HG02763 (cell line): Measurements from ENCODE around the gene DTX3.
"Not testable (repeated sequence)": the region's sequence is repeated elsewhere in the genome, so short reads cannot be mapped to it uniquely, and the experiment has no call there.

Source experiments
- ATAC-seq: cut with Tn5 transposase; IDR thresholded peaks from one replicate; pipeline ENCODE4 v1.9.1; 2021; ENCODE audit warnings: mild to moderate bottlenecking, moderate library complexity; ENCODE audit not compliant: unreplicated experiment

Gene DTX3

DNA sequence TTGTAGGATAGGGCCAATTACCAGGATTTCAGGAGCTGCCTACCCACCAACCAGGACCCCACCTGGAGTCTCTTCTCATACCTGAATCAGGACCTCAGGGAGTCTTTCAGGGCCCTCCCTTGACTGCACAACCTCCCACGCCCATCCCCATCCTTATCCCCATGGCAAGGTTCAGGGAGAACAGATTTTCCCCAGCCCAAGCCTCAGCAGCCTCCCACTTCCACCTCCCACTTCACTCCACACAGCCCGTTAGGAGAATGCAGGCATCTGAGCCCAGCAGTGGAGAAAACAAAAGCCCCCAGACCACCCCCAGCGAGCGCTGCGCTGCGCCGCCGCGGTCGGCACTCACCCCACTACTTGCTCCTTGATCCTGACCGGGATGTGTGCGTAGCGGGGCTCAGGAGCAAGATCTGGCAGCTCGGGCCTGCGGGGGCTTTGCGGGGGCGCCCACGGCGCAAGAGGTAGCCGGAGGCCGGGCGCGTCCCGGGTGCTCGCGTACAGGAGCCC lies 27.0 kb downstream of the DTX3 start:
- no peak for ATAC-seq

DNA sequence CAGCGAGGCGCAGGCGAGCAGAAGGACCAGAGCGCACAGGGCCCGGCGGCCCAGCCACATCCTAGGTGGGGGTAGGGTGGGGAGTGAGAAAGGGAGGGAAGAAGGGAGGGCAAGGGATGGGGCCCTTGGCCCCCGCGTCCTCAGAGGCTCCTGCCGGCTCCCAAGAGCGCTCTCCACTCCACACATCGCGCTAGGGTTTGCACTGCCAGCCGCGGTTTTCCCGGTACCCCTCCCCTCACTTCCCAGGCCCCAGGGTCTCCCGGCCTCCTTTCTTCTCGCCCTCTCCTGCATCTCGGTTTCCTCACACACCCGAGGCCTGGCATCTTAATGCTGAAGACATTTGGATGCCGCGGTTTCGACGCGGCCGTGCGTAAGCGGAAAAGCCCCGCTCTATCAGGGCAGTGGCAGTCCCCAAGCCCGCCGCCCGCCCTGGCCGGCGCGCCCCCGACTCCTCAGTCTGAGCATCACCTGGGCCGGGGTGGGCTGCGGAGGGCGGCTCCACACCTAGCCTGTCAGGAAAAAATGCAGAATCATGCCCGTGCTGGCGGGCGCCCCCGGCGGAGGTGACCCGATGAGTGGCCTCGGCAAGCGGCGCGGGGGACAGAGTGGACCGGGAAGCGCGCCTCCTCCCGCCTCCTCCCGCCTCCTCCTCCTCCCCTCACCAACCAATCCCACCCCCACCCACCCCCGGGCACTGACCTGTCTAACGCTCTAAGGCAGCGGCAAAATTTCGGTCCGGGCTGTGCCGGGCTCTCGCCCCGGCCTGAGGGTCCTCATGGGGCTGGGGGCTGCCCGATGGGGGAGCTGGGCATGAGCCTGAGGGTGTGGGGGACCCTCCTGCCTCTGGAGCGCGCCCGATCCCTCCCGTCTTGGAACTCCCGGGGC lies 27.7 kb downstream of the DTX3 start:
- ATAC-seq = no peak

DNA sequence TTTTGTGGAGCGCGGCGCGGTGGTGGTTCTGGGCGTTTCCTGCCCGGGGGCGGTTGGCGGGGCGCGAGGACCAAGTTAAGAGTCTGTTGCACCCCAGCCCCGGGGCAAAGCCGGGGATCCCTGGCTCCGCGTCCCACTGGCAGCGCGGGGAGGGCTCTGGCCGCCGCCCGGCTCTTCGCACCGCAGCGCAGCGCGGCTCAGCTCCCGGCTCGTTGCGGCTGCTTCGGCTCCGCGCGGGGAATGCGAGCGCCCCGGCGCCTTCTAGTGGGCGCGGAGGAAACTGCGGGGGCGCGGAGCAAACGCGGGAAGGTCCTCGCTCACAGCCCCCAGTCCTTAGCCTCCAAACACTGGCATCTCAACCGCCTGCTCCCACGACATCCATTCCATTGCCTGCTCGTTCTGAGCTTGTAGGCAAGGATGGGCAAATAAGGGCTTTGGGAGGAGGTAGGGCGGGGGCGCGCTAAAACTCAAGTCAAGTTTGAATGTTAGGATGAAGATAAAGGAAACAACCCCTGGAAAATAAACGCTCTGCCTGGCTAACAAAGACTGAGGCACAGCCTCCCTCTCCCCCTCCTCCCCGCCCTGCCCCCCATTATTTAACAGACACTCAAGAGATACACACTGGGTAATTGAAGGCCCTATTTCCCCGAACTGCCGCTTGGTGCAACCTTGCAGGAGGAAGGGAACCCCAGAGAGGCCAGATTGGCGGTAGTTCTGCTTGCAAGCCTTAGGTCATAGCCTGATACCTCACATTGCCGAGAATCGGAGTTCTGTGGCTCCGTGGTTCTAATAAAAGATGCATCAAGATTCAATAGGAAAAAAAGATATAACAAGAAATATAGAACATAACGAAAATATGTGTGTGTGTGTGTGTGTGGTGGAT lies 28.6 kb downstream of the DTX3 start, which contains the start of gene B4GALNT1:
B4GALNT1 (minus strand) TSS at position 244 of the 883 bp plus-strand sequence. CDS start 1,069 bp downstream, outside the sequence.
- ATAC-seq = peak; percentile 72

DNA sequence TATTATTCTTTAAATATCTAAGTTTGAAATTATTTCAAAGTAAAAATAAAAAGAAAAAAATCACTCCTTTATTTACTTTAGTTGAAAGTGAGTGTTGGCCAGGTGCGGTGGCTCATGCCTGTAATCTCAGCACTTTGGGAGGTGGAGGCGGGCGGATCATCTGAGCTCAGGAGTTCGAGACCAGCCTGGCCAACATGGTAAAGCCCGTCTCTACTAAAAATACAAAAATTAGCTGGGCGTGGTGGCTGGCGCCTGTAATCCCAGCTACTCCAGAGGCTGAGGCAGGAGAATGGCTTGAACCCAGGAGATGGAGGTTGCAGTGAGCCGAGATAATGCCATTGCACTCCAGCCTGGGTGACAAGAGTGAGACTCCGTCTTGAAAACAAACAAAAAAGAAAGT lies 32.1 kb downstream of the DTX3 start:
- ATAC-seq = not testable (repeated sequence)

DNA sequence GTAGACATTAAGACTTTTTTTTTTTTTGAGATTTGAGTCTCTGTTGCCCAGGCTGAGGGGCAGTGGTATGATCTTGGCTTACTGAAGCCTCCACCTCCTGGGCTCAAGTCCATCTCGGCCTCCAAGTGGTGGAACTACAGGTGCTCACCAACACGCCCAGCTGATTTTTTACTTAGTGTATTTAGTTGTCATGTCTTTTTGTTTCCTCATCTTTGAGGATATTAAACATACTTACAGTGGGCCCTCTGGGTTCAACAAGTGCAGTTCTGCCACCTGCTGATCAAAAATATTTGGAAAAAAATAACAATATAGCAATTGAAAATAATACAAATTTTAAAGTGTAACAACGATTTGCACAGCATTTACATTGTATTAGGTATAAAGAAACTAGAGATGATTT lies 32.7 kb downstream of the DTX3 start:
- no peak for ATAC-seq

DNA sequence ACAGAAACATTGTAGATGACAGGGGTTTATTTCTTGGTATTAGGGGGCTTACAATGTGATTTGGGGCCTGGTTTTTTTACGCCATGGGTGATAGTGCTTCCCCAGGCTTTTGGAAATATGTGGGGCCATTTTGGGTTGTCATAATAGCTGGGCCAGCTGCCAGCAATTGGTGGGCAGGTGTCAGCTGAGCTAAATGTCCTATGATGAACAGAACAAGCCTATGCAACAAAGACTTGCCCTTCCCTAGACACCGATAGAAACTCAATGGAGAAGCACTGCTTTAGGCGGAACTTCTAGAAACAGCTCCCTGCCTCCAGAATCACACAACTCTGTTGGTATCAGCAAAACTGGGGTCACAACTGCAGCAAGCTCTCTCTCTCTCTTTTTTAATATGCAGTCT lies 33.5 kb downstream of the DTX3 start:
- no peak for ATAC-seq

DNA sequence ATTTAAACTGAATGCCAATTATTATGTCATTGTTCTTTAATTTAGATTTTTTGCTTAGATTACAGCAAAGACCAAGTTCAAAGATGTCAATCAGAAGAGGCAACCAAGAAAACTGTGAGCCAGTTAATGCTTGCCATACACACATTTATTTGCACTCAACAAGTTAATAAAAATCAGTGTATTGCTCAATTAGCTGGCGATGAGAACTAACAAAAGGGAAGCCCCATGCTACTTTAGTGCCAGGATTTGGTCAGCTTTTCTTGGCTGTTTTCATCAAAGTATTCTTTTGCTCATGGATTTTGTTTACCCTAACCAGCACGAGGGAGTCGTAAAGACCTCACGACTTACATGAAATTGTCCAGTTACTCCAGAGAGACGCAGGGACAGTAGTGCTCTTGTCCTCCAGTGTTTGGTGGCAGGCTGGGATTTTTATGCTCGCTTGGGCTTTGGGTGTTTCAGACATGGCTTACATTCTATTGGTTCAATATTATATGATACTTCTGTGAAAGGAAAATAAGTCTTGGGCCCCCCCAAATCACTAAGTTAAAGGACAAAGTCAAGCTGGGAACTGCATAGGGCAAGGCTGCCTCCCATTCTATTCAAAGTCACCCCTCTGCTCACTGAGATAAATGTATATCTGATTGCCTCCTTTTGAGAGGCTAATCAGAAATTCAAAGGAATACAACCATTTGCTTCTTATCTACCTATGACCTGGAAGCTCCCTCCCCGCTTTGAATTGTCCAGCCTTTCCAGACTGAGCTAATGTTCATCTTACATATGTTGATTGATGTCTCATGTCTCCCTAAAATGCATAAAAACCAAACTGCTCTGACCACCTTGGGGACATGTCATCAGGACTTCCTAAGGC lies 35.8 kb downstream of the DTX3 start:
- no peak for ATAC-seq

DNA sequence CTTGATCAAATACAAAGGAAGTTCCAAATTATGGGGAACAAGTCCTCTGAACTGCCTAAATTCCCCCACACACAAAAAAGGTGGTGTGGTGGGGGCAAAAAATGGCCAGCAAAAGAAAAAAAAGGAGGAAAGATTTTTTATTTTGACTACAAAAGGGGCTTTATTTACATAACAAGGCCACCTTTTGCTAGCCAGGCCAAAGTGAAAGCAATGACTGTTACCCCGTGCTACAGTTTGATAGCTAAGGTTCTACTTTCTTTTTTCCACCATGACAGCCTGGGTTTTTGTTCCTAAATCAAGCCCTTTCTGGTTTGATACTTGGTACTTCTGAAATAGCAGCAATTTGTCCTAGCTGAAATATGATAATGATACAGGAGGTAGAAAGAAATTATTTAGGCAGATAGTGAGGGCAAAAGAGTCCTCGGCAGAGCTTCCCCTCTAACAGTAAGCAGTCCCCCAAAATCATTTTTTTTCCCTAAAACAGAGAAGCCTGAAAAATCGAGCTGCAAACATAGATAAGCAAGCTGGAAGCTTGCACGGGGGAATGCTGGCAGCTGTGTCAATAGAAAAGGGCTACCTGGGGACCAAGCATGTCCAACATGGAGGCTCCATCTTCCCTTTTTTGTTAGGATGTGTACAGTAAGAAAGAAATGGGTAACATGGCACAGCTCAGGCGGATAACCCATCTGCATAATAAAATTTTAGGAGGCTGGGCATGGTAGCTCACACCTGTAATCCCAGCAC lies 37.2 kb downstream of the DTX3 start:
- ATAC-seq = no peak

DNA sequence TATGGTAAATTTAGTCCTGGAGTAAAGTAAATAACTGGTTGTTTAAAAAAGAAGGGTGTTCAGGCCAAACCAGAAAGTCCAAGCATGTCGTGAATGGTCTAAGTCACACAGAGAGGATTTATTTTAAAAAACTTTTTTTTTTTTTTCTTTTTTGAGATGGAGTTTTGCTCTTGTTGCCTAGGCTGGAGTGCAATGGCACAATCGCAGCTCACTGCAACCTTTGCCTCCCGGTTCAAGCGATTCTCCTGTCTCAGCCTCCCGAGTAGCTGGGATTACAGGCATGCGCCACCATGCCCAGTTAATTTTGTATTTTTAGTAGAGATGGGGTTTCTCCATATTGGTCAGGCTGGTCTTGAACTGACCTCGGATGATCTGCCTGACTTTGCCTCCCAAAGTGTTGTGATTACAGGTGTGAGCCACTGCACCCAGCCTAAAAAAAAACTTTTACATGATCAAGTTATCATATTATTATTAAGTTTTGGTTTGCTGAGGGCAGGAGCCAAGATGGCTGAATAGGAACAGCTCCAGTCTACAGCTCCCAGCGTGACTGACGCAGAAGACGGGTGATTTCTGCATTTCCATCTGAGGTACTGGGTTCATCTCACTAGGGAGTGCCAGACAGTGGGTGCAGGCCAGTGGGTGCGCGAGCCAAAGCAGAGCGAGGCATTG lies 41.5 kb downstream of the DTX3 start:
- not testable (repeated sequence) for ATAC-seq

DNA sequence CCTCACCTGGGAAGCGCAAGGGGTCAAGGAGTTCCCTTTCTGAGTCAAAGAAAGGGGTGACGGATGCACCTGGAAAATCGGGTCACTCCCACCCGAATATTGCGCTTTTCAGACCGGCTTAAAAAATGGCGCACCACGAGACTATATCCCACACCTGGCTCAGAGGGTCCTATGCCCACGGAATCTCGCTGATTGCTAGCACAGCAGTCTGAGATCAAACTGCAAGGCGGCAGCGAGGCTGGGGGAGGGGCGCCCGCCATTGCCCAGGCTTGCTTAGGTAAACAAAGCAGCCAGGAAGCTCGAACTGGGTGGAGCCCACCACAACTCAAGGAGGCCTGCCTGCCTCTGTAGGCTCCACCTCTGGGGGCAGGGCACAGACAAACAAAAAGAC lies 42.0 kb downstream of the DTX3 start:
- ATAC-seq = not testable (repeated sequence)

DNA sequence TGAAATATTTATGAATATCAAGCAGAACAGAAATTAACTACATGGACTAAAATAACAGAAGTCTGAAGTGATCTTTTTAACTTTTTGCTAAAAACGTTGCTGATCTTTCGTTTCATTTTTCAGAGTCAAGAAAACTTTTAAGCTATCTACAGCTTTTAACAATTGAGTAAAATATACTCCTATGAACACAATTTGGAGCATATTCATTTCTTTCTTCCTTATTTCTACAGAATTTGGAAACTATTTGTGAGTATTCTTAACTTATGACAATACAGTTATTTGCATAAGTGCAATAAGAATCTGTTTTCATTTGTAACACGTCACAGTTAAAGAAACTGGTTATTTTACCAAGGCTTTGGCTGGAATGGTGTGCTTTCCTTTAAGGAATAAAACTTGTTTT lies 49.4 kb downstream of the DTX3 start:
- ATAC-seq = no peak

DNA sequence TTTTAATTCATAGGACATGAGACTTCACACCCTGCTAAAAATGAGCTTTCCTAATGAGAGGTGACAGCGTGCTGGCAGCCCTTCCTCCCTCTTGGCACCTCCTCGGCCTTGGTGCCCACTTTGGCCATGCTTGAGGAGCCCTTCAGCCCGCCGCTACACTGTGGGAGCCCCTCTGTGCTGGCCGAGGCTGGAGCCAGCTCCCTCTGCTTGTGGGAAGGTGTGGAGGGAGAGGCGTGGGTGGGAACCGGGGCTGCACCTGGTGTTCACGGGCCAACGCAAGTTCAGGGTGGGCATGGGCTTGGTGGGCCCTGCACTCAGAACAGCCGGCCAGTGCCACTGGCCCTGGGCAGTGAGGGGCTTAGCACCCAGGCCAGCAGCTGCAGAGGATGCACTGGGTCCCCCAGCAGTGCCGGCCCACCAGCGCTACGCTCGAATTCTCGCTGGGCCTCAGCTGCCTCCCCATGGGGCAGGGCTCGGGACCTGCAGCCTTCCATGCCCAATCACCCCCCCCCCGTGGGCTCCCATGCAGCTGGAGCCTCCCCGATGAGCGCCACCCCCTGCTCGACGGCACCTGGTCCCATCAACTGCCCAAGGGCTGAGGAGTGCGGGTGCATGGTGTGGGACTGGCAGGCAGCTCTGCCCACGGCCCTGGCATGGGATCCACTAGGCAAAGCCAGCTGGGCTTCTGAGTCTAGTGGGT lies 51.1 kb downstream of the DTX3 start:
- no peak for ATAC-seq

DNA sequence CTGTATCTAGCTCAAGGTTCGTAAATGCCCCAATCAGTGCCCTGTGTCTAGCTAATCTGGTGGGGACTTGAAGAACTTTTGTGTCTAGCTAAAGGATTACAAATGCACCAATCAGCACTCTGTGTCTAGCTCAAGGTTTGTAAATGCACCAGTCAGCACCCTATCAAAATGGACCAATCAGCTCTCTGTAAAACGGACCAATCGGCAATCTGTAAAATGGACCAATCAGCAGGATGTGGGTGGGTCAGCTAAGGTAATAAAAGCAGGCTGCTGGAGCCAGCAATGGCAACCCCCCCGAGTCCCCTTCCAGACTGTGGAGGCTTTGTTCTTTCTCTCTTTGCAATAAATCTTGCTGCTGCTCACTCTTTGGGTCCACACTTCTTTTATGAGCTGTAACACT lies 51.8 kb downstream of the DTX3 start:
- not testable (repeated sequence) for ATAC-seq

DNA sequence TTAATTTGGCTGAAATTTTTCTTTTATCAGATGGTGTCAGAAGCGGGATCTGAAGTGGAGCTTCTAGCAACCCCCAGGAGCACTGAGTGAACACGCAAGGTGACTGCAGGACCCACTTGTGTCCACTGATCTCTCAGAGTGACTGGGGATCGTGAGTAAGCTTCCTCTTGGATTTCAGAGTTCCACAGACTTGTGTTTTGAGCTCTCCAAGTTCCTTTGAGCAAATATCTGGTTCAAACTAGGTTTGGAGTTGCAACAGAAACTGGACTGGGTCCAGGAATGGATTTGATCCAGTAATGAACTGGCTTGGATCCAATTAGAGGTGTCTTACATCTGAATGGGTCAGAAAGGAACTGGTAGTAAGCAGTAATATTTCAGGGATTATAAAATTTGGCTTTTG lies 53.1 kb downstream of the DTX3 start:
- no peak for ATAC-seq

DNA sequence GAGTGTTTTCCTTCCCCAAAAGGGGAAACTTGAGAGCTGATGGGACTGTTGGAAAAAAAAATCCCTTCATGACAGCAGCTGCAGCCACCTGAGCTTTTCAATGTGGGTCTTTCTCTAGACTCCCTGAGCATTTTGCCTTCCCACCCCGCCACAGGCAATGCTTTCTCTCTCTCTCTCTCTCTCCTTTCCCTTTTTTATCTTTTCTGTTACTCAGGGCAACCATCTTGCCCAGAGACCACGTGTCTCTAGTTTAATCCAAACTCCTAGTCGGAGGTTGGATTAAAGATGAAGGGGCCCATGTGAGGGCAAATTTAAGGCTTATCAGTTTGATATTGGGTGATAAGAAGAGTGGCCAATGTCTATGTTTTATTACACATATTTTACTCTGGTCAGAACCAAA lies 54.3 kb downstream of the DTX3 start:
- ATAC-seq = no peak
